Esophagus squamous epithelium (tissue), 5 donors: ENCODE data around the gene SPAG9. TPM values are rescaled to one million over a fixed set of nuclear protein-coding genes. Genes with fewer than 3 reads are reported as not detected.

Source experiments
- DNase-seq: peaks from one replicate; lab custom pipeline; 2025; lab: John Stamatoyannopoulos, UW
- H3K27ac ChIP-seq, 4 donors: fragments of 200-600 bp; sonication (generic); one replicate each; pipeline ENCODE4 v1.5.1; 2016 to 2019; ENCODE audit warnings: mild to moderate bottlenecking in 1 of 4
- H3K27me3 ChIP-seq, 4 donors: fragments of 200-600 bp; sonication (generic); 1 replicate in 3 of 4; 2 replicates in 1 of 4; pipeline versions ENCODE4 v1.5.1 to v1.6.0; 2017 to 2021; ENCODE audit warnings: antibody characterized with exemption in 1 of 4
- H3K36me3 ChIP-seq, 3 donors: fragments of 200-600 bp; sonication (generic); one replicate each; pipeline ENCODE4 v1.5.1; 2016 to 2019
- H3K4me1 ChIP-seq, 3 donors: fragments of 200-600 bp; sonication (generic); one replicate each; pipeline ENCODE4 v1.5.1; 2017 to 2019
- H3K4me3 ChIP-seq, 4 donors: fragments of 200-600 bp; sonication (generic); 1 replicate in 3 of 4; 2 replicates in 1 of 4; pipeline ENCODE4 v1.5.1; 2016 to 2019; ENCODE audit warnings: mild to moderate bottlenecking in 2 of 4, moderate library complexity in 1 of 4
- H3K9me3 ChIP-seq, 3 donors: fragments of 200-600 bp; sonication (generic); one replicate each; pipeline ENCODE4 v1.5.1; 2016 to 2019
- CTCF ChIP-seq, 6 experiments: fragments of 450-650 bp in 4 of 6; fragments of 200-600 bp in 2 of 6; sonication (generic) in 2 of 6; IDR thresholded peaks; one replicate each; pipeline ENCODE4 v1.5.1; 2016 to 2019; ENCODE audit warnings: antibody characterized with exemption in 6 of 6, mild to moderate bottlenecking in 4 of 6, moderate library complexity in 4 of 6
- POLR2A ChIP-seq, 4 donors: fragments of 450-650 bp; IDR thresholded peaks; one replicate each; pipeline ENCODE4 v1.6.1; 2017; ENCODE audit warnings: antibody characterized with exemption in 4 of 4, mild to moderate bottlenecking in 4 of 4, moderate library complexity in 3 of 4
- WGBS, 2 donors: methylation state at CpG; one replicate each; pipeline ENCODE4 v1.1.5; 2018; 5-methylcytosine and 5-hydroxymethylcytosine counted together
- intact Hi-C: fragments of 100-400 bp; cut with DNase I; formaldehyde crosslinking; loops from one replicate; pipeline ENCODE4 v1.15.0; 2022
- total RNA-seq, 4 donors: library from RNA; depleted of rRNA; stranded (reverse); fragments of >200 nt; gene quantifications; one replicate each; pipeline ENCODE4 v1.1.0, GENCODE V29; 2016
- donor health status: DM: yes; HTN: yes; CAD: no.

SPAG9 gene
- total RNA-seq, 4 donors from 2014 or later: 25.6 to 88.5 (median 49.9) TPM

- H3K36me3 ChIP-seq: peaks cover 0 to 75% (median 9%) of the 10 kb centered on the region in 3 donors
- no peak for TF ChIP-seq POLR2A (IDR thresholded peaks at IDR 0.05)
- no peak for TF ChIP-seq CTCF (IDR thresholded peaks at IDR 0.05)
- H3K27me3 ChIP-seq: no peaks in the 10 kb centered on the region
- H3K27ac ChIP-seq: no peak overlapping the region
- peaks cover 0 to 9% (median 3%) of the 10 kb centered on the region in 3 donors for H3K4me1 ChIP-seq
- intact Hi-C loops: no loop called here
- DNase-seq: no peak
- 91 to 96% methylated on average over 4 of the region's 4 CpGs for WGBS, 2 donors
- H3K9me3 ChIP-seq: no peaks in the 10 kb centered on the region
- no peak overlapping the region for H3K4me3 ChIP-seq
Observed at GRCh38 chr17:51012538-51012937, 108.1 kb downstream of the SPAG9 start.

GRCh38 chr17:51010173-51010675 lies 110.4 kb downstream of the SPAG9 start:
- H3K9me3 ChIP-seq: no peaks in the 10 kb centered on the region
- H3K27me3 ChIP-seq: no peaks in the 10 kb centered on the region
- peaks cover 0 to 4% (median 2%) of the 10 kb centered on the region in 3 donors for H3K4me1 ChIP-seq
- intact Hi-C loops: no loop called here
- no peak overlapping the region for H3K4me3 ChIP-seq
- peaks cover 0 to 72% (median 15%) of the 10 kb centered on the region in 3 donors for H3K36me3 ChIP-seq
- WGBS, 2 donors: 88 to 100% methylated on average over 1 of the region's 1 CpG
- TF ChIP-seq POLR2A (IDR thresholded peaks at IDR 0.05): no peak
- TF ChIP-seq CTCF (IDR thresholded peaks at IDR 0.05): no peak
- no peak for DNase-seq
- no peak overlapping the region for H3K27ac ChIP-seq

GRCh38 chr17:51006601-51007000 lies 114.1 kb downstream of the SPAG9 start:
- no peak overlapping the region for H3K27ac ChIP-seq
- WGBS, 2 donors: 88 to 100% methylated on average over 1 of the region's 1 CpG
- H3K36me3 ChIP-seq: peaks cover 0 to 71% (median 7%) of the 10 kb centered on the region in 3 donors
- no peak overlapping the region for H3K4me3 ChIP-seq
- H3K9me3 ChIP-seq: no peaks in the 10 kb centered on the region
- intact Hi-C loops: loop anchor here (10.0 kb wide), 1 partner anchor 148 kb away; the partner anchor contains the start of gene NME1
- H3K27me3 ChIP-seq: no peaks in the 10 kb centered on the region
- H3K4me1 ChIP-seq: no peaks in the 10 kb centered on the region
- TF ChIP-seq CTCF (IDR thresholded peaks at IDR 0.05) (no peak), POLR2A (IDR thresholded peaks at IDR 0.05) (no peak)
- DNase-seq: no peak

GRCh38 chr17:51005768-51006167 lies 114.9 kb downstream of the SPAG9 start:
- no peaks in the 10 kb centered on the region for H3K9me3 ChIP-seq
- intact Hi-C loops: loop anchor here (10.0 kb wide), 1 partner anchor 149 kb away; the partner anchor contains the start of gene NME1
- no peaks in the 10 kb centered on the region for H3K4me1 ChIP-seq
- H3K36me3 ChIP-seq: peaks cover 0 to 72% (median 7%) of the 10 kb centered on the region in 3 donors
- no peak for DNase-seq
- TF ChIP-seq POLR2A (IDR thresholded peaks at IDR 0.05) (no peak), CTCF (IDR thresholded peaks at IDR 0.05) (no peak)
- WGBS, 2 donors: 78 to 86% methylated on average over 2 of the region's 2 CpGs
- no peaks in the 10 kb centered on the region for H3K27me3 ChIP-seq
- H3K4me3 ChIP-seq: no peak overlapping the region
- H3K27ac ChIP-seq: no peak overlapping the region

GRCh38 chr17:51004249-51004648 lies 116.4 kb downstream of the SPAG9 start:
- no peaks in the 10 kb centered on the region for H3K27me3 ChIP-seq
- no peaks in the 10 kb centered on the region for H3K9me3 ChIP-seq
- H3K36me3 ChIP-seq: peaks cover 0 to 84% (median 7%) of the 10 kb centered on the region in 3 donors
- TF ChIP-seq POLR2A (IDR thresholded peaks at IDR 0.05) (no peak), CTCF (IDR thresholded peaks at IDR 0.05) (no peak)
- H3K27ac ChIP-seq: no peak overlapping the region
- 91 to 100% methylated on average over 1 of the region's 1 CpG for WGBS, 2 donors
- no peak overlapping the region for H3K4me3 ChIP-seq
- no peaks in the 10 kb centered on the region for H3K4me1 ChIP-seq
- no peak for DNase-seq
- intact Hi-C loops: loop anchor here (10.0 kb wide), 1 partner anchor 151 kb away; the partner anchor contains the start of gene NME1
